Measurements from ENCODE around the gene ROBO4. TPM values are rescaled to one million over a fixed set of nuclear protein-coding genes. Genes with fewer than 3 reads are reported as not detected.

ROBO4 gene
- total RNA-seq, 2 experiments from 2014 or later, result not detected

DNA sequence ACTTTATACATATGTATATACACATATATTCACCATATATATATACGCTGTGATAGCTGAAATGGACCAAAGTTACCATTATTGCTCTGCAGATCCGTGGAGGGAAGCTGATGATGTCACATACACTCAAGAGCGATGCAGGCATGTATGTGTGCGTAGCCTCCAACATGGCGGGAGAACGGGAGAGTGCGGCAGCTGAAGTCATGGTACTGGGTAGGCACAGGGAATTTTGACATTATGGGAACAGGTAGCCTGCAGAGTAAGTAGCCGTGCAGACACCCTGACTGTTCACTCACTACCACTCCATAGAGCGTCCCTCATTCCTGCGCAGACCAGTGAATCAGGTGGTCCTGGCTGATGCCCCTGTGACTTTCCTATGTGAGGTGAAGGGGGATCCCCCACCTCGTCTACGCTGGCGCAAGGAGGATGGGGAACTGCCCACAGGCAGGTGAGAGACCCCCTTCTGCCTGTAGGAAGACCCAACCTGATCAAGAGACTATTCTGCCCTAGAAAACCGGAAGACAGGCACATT is 27.7 kb downstream of the ROBO4 start:
- H3K27ac ChIP-seq (ENCODE audit: low read depth, low read length, poor library complexity, severe bottlenecking), result no peak overlapping the region
- no peaks in the 10 kb centered on the region for H3K9me2 ChIP-seq (ENCODE audit: insufficient read depth, low read length)
- BruUV-seq (replicated peaks), result no TSS peak

DNA sequence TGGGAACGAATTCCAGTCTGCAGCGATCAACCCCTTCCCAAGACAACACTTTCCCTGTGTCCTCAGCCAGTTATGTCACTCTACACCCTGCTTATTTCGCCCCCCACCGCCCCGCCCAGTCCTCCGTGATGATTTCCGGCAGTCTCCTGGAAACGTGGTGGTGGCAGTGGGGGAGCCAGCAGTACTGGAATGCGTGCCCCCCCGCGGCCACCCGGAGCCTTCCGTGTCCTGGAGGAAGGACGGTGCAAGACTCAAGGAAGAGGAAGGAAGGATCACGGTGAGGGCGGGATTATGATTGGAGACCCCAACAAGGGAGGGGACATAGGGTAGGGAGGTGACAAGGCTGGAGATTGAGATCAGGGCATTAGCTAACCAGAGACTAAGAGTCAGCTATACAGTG is 28.3 kb downstream of the ROBO4 start:
- POLR2A ChIA-PET, result no interaction called here
- Histone ChIP-seq H3K27ac (ENCODE audit: low read depth, low read length, poor library complexity, severe bottlenecking) (no peak overlapping the region), H3K9me3 (ENCODE audit: low read length) (no peaks in the 10 kb centered on the region), H3K4me2 (ENCODE audit: low read length) (no peak overlapping the region), H3K9me2 (ENCODE audit: insufficient read depth, low read length) (no peaks in the 10 kb centered on the region), H2AFZ (ENCODE audit: low read length) (no peak overlapping the region), H3K4me1 (ENCODE audit: insufficient read depth, low read length, poor library complexity, severe bottlenecking) (no peaks in the 10 kb centered on the region), H3K79me2 (ENCODE audit: insufficient read depth, low read depth, low read length) (no peaks in the 10 kb centered on the region), H3K4me3 (ENCODE audit: low read depth, low read length, poor library complexity, severe bottlenecking) (no peak overlapping the region), H3K36me3 (ENCODE audit: insufficient read depth, low read length) (no peaks in the 10 kb centered on the region), H4K20me1 (ENCODE audit: insufficient read depth, low read length) (no peaks in the 10 kb centered on the region)
- CTCF ChIA-PET (ENCODE audit: unreplicated experiment), result interaction anchor here (0.7 kb wide), 1 partner anchor 1699 kb away, joined by 3 read pairs; no protein-coding TSS in a partner anchor
- TF ChIP-seq EZH2phosphoT487 (IDR thresholded peaks at IDR 0.05; ENCODE audit: borderline replicate concordance, low read depth, low read length), result no peak
- TF ChIP-seq, protein P1, sequence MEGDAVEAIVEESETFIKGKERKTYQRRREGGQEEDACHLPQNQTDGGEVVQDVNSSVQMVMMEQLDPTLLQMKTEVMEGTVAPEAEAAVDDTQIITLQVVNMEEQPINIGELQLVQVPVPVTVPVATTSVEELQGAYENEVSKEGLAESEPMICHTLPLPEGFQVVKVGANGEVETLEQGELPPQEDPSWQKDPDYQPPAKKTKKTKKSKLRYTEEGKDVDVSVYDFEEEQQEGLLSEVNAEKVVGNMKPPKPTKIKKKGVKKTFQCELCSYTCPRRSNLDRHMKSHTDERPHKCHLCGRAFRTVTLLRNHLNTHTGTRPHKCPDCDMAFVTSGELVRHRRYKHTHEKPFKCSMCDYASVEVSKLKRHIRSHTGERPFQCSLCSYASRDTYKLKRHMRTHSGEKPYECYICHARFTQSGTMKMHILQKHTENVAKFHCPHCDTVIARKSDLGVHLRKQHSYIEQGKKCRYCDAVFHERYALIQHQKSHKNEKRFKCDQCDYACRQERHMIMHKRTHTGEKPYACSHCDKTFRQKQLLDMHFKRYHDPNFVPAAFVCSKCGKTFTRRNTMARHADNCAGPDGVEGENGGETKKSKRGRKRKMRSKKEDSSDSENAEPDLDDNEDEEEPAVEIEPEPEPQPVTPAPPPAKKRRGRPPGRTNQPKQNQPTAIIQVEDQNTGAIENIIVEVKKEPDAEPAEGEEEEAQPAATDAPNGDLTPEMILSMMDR (conservative IDR thresholded peaks at IDR 0.05; ENCODE audit: low read length), result no peak
- BruUV-seq (replicated peaks), result no TSS peak
- DNase-seq (ENCODE audit: low spot score), result no peak
- intact Hi-C loops (cut with micrococcal nuclease; ENCODE audit: unreplicated experiment), result no loop called here

More for the DNA sequence above, 27.7 kb downstream of the ROBO4 start:
- POLR2A ChIA-PET, result no interaction called here
- DNase-seq (ENCODE audit: low spot score), result no peak
- Histone ChIP-seq H2AFZ (ENCODE audit: low read length) (no peak overlapping the region), H3K36me3 (ENCODE audit: insufficient read depth, low read length) (no peaks in the 10 kb centered on the region), H3K4me2 (ENCODE audit: low read length) (no peak overlapping the region), H3K79me2 (ENCODE audit: insufficient read depth, low read depth, low read length) (no peaks in the 10 kb centered on the region), H3K4me3 (ENCODE audit: low read depth, low read length, poor library complexity, severe bottlenecking) (no peak overlapping the region), H4K20me1 (ENCODE audit: insufficient read depth, low read length) (no peaks in the 10 kb centered on the region), H3K4me1 (ENCODE audit: insufficient read depth, low read length, poor library complexity, severe bottlenecking) (no peaks in the 10 kb centered on the region), H3K9me3 (ENCODE audit: low read length) (no peaks in the 10 kb centered on the region)
- CTCF ChIA-PET (ENCODE audit: unreplicated experiment), result interaction anchor here (0.7 kb wide), 1 partner anchor 1699 kb away, joined by 3 read pairs; no protein-coding TSS in a partner anchor
- intact Hi-C loops (cut with micrococcal nuclease; ENCODE audit: unreplicated experiment), result no loop called here
- TF ChIP-seq EZH2phosphoT487 (IDR thresholded peaks at IDR 0.05; ENCODE audit: borderline replicate concordance, low read depth, low read length), result no peak
- TF ChIP-seq, protein P1 (conservative IDR thresholded peaks at IDR 0.05; ENCODE audit: low read length), result no peak

DNA sequence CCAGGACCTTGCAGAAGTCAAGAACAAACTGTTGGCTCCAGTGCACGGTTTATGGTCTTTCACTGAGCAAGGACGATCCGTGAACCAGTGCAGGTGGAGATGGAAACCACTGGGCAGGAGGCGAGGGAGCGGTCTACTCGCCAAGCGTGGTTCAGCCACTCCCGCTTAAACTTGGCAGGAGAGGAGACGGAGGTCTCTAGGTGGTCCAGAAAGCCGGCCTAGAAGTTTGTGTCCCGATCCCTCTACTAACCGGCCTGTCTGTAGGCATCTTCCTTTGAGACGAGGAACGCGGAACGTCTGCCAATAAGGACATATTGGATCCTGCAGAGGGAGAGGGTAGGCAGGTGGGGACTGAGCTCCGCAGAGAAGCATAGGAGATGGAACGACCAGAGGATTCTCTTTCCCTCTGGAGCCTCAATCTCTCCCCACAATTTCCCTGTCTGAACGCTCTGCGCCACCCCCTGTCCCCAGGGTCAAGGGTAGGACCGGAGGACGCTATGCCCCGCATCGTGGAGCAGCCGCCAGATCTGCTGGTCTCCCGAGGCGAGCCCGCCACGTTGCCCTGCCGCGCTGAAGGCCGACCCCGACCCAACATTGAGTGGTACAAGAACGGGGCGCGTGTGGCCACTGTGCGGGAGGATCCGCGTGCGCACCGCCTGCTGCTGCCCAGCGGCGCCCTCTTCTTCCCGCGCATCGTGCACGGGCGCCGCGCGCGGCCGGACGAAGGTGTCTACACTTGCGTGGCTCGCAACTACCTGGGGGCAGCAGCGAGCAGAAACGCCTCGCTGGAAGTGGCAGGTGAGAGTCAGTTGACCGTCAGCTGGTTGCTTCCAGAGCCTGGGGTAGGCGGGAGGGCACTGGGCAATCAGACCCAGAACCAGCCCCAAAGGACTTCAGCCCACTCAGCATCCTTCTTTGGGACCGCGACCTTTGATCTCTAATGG is 29.1 kb downstream of the ROBO4 start:
- Histone ChIP-seq H3K9me2 (ENCODE audit: insufficient read depth, low read length) (no peaks in the 10 kb centered on the region), H4K20me1 (ENCODE audit: insufficient read depth, low read length) (no peaks in the 10 kb centered on the region), H2AFZ (ENCODE audit: low read length) (no peak overlapping the region), H3K4me2 (ENCODE audit: low read length) (no peak overlapping the region), H3K4me1 (ENCODE audit: insufficient read depth, low read length, poor library complexity, severe bottlenecking) (no peaks in the 10 kb centered on the region), H3K27ac (ENCODE audit: low read depth, low read length, poor library complexity, severe bottlenecking) (no peak overlapping the region), H3K36me3 (ENCODE audit: insufficient read depth, low read length) (no peaks in the 10 kb centered on the region), H3K4me3 (ENCODE audit: low read depth, low read length, poor library complexity, severe bottlenecking) (no peak overlapping the region), H3K9me3 (ENCODE audit: low read length) (no peaks in the 10 kb centered on the region), H3K79me2 (ENCODE audit: insufficient read depth, low read depth, low read length) (no peaks in the 10 kb centered on the region)
- no TSS peak for BruUV-seq (replicated peaks)
- POLR2A ChIA-PET, result no interaction called here
- CTCF ChIA-PET (ENCODE audit: unreplicated experiment), result no interaction called here
- no peak for DNase-seq (ENCODE audit: low spot score)
- intact Hi-C loops (cut with micrococcal nuclease; ENCODE audit: unreplicated experiment), result no loop called here
- TF ChIP-seq, protein P1 (conservative IDR thresholded peaks at IDR 0.05; ENCODE audit: low read length), result no peak
- TF ChIP-seq EZH2phosphoT487 (IDR thresholded peaks at IDR 0.05; ENCODE audit: borderline replicate concordance, low read depth, low read length), result no peak

Measured in OCI-LY7 (cell line).